H1 (cell line): ENCODE measurements around the gene H6PD. TPM values are rescaled to one million over a fixed set of nuclear protein-coding genes. Genes with fewer than 3 reads are reported as not detected.

Experiments
- CTCF ChIA-PET: fragments of 300-600 bp; sonication (Branson Sonifier 250); formaldehyde crosslinking; loops from one replicate; lab custom pipeline; 2021; ENCODE audit not compliant: partially characterized antibody; lab: Charles Lee
- POLR2A ChIA-PET: fragments of 300-600 bp; sonication (Branson Sonifier 250); formaldehyde crosslinking; loops from one replicate; lab custom pipeline; 2021; ENCODE audit warnings: inconsistent platforms; ENCODE audit not compliant: partially characterized antibody; lab: Charles Lee
- DNase-seq, 2 experiments: peaks; one replicate each; pipeline versions ENCODE4 v3.0.0 to v3.0.0-alpha.2; 2010 to 2022; ENCODE audit warnings: low spot score in 2 of 2, low read depth in 1 of 2, mixed read lengths in 1 of 2
- FAIRE-seq: peaks from 2 replicates; lab custom pipeline; 2011; peaks lifted over from hg19 to GRCh38; lab: Jason Lieb, UNC
- H2AFZ ChIP-seq: 2 replicates; pipeline ENCODE4 v1.8.1; 2012; ENCODE audit warnings: low read length, inconsistent platforms
- H2AK5ac ChIP-seq: 2 replicates; pipeline ENCODE4 v1.6.1; 2013; ENCODE audit warnings: low read depth, low read length
- H2BK120ac ChIP-seq: replicated peaks from 2 replicates; pipeline ENCODE3; 2013; ENCODE audit warnings: low read depth, low read length, inconsistent platforms
- H2BK12ac ChIP-seq: 2 replicates; pipeline ENCODE4 v1.6.1; 2013; ENCODE audit warnings: low read depth, low read length
- H2BK15ac ChIP-seq: 2 replicates; pipeline ENCODE4 v1.6.1; 2013; ENCODE audit warnings: low read length
- H2BK20ac ChIP-seq: 2 replicates; pipeline ENCODE4 v1.6.1; 2013; ENCODE audit warnings: low read length
- H2BK5ac ChIP-seq: 2 replicates; pipeline ENCODE4 v1.6.1; 2013; ENCODE audit warnings: low read depth, low read length
- H3K14ac ChIP-seq: 2 replicates; pipeline ENCODE4 v1.6.1; 2013; ENCODE audit warnings: inconsistent platforms; ENCODE audit not compliant: insufficient read length
- H3K18ac ChIP-seq: 2 replicates; pipeline ENCODE4 v1.6.1; 2013; ENCODE audit warnings: low read length; ENCODE audit errors: extremely low read depth
- H3K23ac ChIP-seq: 2 replicates; pipeline ENCODE4 v1.6.1; 2013; ENCODE audit warnings: inconsistent platforms; ENCODE audit not compliant: insufficient read length
- H3K23me2 ChIP-seq: 2 replicates; pipeline ENCODE4 v1.6.1; 2013; ENCODE audit warnings: low read depth, low read length
- H3K27ac ChIP-seq: 2 replicates; pipeline ENCODE4 v1.6.1; 2011; ENCODE audit warnings: low read depth, low read length, inconsistent platforms
- H3K27me3 ChIP-seq, 4 experiments: replicated peaks in 1 of 4; 1 replicate in 1 of 4; 2 replicates in 3 of 4; pipeline versions ENCODE4 v1.6.1 to v1.8.1; 2011 to 2013; ENCODE audit warnings: low read length in 3 of 4, mild to moderate bottlenecking in 3 of 4, inconsistent platforms in 2 of 4, mixed read lengths in 2 of 4, moderate library complexity in 1 of 4; ENCODE audit not compliant: control insufficient read depth in 3 of 4, insufficient read depth in 3 of 4; ENCODE audit errors: extremely low read depth in 1 of 4
- H3K36me3 ChIP-seq, 4 experiments: 2 replicates each; pipeline versions ENCODE4 v1.6.1 to v1.8.1; 2011 to 2013; ENCODE audit warnings: mild to moderate bottlenecking in 4 of 4, low read length in 3 of 4, moderate library complexity in 2 of 4, control low read depth in 1 of 4, inconsistent platforms in 1 of 4; ENCODE audit not compliant: insufficient read depth in 4 of 4, control insufficient read depth in 2 of 4
- H3K4ac ChIP-seq: replicated peaks from 2 replicates; pipeline ENCODE3; 2013; ENCODE audit warnings: low read length, low read depth, mixed read lengths, inconsistent platforms; ENCODE audit not compliant: insufficient read length
- H3K4me1 ChIP-seq, 4 experiments: replicated peaks in 1 of 4; 1 replicate in 1 of 4; 2 replicates in 3 of 4; pipeline versions ENCODE4 v1.6.1 to v1.8.1; 2011 to 2013; ENCODE audit warnings: low read length in 3 of 4, inconsistent platforms in 2 of 4, mixed read lengths in 1 of 4; ENCODE audit not compliant: insufficient read depth in 4 of 4, control insufficient read depth in 3 of 4
- H3K4me2 ChIP-seq, 2 experiments: 2 replicates each; pipeline versions ENCODE4 v1.6.1 to v1.8.1; 2011 to 2013; ENCODE audit warnings: low read depth in 2 of 2, low read length in 2 of 2, control low read depth in 1 of 2, inconsistent platforms in 1 of 2, mild to moderate bottlenecking in 1 of 2; ENCODE audit not compliant: insufficient read depth in 1 of 2
- H3K4me3 ChIP-seq, 4 experiments: fragments of 200-600, 300-600 bp in 1 of 4; sonication (generic), shearing (Covaris generic), sonication (Bioruptor Twin) in 1 of 4; 2 replicates each; pipeline versions ENCODE4 v1.5.1 to v1.8.1; 2011 to 2016; ENCODE audit warnings: low read length in 4 of 4, low read depth in 3 of 4, control low read depth in 2 of 4, inconsistent platforms in 2 of 4, mild to moderate bottlenecking in 2 of 4, mixed read lengths in 1 of 4, moderate library complexity in 1 of 4; ENCODE audit not compliant: insufficient read depth in 2 of 4; ENCODE audit errors: extremely low read depth in 1 of 4
- H3K56ac ChIP-seq: replicated peaks from 2 replicates; pipeline ENCODE3; 2013; ENCODE audit warnings: low read depth, mild to moderate bottlenecking, mixed read lengths, low read length, inconsistent platforms; ENCODE audit not compliant: insufficient read length
- H3K79me1 ChIP-seq: 2 replicates; pipeline ENCODE4 v1.6.1; 2013; ENCODE audit warnings: low read depth, low read length, control low read depth
- H3K79me2 ChIP-seq, 2 experiments: 2 replicates each; pipeline versions ENCODE4 v1.6.1 to v1.8.1; 2012 to 2013; ENCODE audit warnings: low read length in 2 of 2, mild to moderate bottlenecking in 2 of 2, inconsistent platforms in 1 of 2; ENCODE audit not compliant: insufficient read depth in 2 of 2, control insufficient read depth in 1 of 2
- H3K9ac ChIP-seq, 4 experiments: replicated peaks in 1 of 4; 1 replicate in 1 of 4; 2 replicates in 3 of 4; pipeline versions ENCODE4 v1.6.1 to v1.8.1; 2011 to 2013; ENCODE audit warnings: low read depth in 3 of 4, low read length in 3 of 4, control low read depth in 2 of 4, mild to moderate bottlenecking in 2 of 4, moderate library complexity in 2 of 4, inconsistent platforms in 1 of 4; ENCODE audit errors: extremely low read depth in 1 of 4
- H3K9me3 ChIP-seq, 2 experiments: 2 replicates each; pipeline versions ENCODE4 v1.6.1 to v1.8.1; 2012 to 2013; ENCODE audit warnings: mild to moderate bottlenecking in 2 of 2, moderate library complexity in 2 of 2, control low read depth in 1 of 2, inconsistent platforms in 1 of 2, low read depth in 1 of 2, low read length in 1 of 2, mixed read lengths in 1 of 2; ENCODE audit not compliant: insufficient read depth in 2 of 2
- H4K20me1 ChIP-seq, 2 experiments: replicated peaks in 1 of 2; 2 replicates each; pipeline versions ENCODE3 to v1.8.1; 2011 to 2013; ENCODE audit warnings: inconsistent platforms in 2 of 2, low read length in 2 of 2, mild to moderate bottlenecking in 1 of 2; ENCODE audit not compliant: insufficient read depth in 2 of 2, control insufficient read depth in 1 of 2
- H4K5ac ChIP-seq: 2 replicates; pipeline ENCODE4 v1.6.1; 2013; ENCODE audit warnings: low read length, low read depth, mixed read lengths, inconsistent platforms; ENCODE audit not compliant: insufficient read length
- H4K8ac ChIP-seq: 2 replicates; pipeline ENCODE4 v1.8.0; 2013; ENCODE audit warnings: mild to moderate bottlenecking, moderate library complexity, low read length, inconsistent platforms; ENCODE audit not compliant: insufficient read depth; ENCODE audit errors: extremely low read depth
- H4K91ac ChIP-seq: replicated peaks from 2 replicates; pipeline ENCODE3; 2013; ENCODE audit warnings: low read length, mixed read lengths, inconsistent platforms; ENCODE audit not compliant: insufficient read length
- GTF2F1 ChIP-seq: IDR thresholded peaks from 2 replicates; pipeline ENCODE4 v1.6.1; 2012; ENCODE audit warnings: low read depth, low read length, improper control_type of control experiment, borderline replicate concordance
- KDM1A ChIP-seq: fragments of 200-600, 300-600 bp; sonication (generic); IDR thresholded peaks from 2 replicates; pipeline ENCODE4 v1.7.1; 2016; ENCODE audit warnings: mild to moderate bottlenecking, low read length, borderline replicate concordance
- WGBS, 2 experiments: shearing (Covaris generic) in 1 of 2; methylation state at CpG; one replicate each; pipeline versions ENCODE4 v1.1.6 to v1.1.7; 2013 to 2015; ENCODE audit warnings: low lambda C conversion rate in 2 of 2, mixed read lengths in 2 of 2, inconsistent platforms in 1 of 2, low coverage in 1 of 2, missing lambda C conversion rate in 1 of 2; ENCODE audit not compliant: insufficient replicate concordance in 2 of 2, insufficient coverage in 1 of 2, insufficient read length in 1 of 2; ENCODE audit errors: extremely low coverage in 1 of 2, missing lambda C conversion rate in 1 of 2; 5-methylcytosine and 5-hydroxymethylcytosine counted together
- polyA plus RNA-seq, 7 experiments: library from polyadenylated mRNA; depleted of rRNA in 3 of 7; stranded (reverse) in 5 of 7; unstranded in 2 of 7; fragments of >200 nt in 5 of 7; fragments of 200-250 nt in 2 of 7; gene quantifications; 1 replicate in 5 of 7; 2 replicates in 1 of 7; 4 replicates in 1 of 7; pipeline versions ENCODE4 v1.2.1 to v1.2.3, GENCODE V29; 2011 to 2013; ENCODE audit warnings: missing spikeins in 2 of 7, mixed read lengths in 2 of 7
- total RNA-seq: library from RNA; stranded (reverse); fragmentation: NEBNext Ultra II Directional; extraction: Animal tissue kit (Norgen Biotek cat#: 25700); gene quantifications from 2 replicates; pipeline ENCODE4 v1.2.1, GENCODE V29; 2021

H6PD gene
- total and polyA plus RNA-seq, 2 of the 8 experiments (the other 6 are each of a cell fraction or from before 2014, with no cell fraction given) = 3.6 to 3.8 TPM

DNA sequence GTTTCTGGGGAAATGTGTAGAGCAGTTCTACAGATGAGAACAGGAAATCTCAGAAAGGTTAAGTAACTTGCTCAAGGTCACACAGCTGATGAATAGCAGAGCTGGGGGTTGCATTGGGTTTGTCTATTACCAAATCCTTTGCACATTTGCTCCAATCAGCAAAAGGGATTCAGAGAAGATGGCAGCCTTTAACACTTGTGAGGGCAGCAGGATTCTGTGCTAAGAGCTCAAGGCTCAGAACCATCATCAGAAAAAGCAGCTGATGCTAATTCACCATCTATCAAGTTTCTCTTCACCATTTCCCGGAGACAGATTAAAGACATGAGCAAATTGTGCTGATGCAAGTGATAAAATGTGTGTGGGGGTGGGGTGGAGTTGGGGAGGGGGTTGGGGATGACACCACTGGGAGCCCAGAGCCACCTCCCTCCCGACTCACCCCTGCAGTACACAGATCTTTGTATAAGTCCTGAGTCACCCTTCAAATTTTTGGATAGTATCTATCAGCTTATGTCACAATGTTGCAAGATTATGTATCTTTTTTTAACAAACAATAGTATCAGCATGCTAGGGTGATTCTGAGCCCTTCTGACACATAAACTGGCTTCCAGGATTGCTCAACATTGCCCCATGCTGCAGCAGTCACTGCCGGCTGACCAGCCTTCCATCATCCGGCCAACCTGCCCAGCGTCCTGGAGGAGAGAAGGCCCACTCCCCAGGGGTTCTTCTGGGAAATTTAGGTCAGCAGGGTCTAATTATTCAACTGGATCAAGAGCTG is 55.3 kb downstream of the H6PD start:
- no peak for FAIRE-seq
- WGBS, 2 experiments = 77% methylated on average over 5 of the region's 5 CpGs; no CpG with 5 or more reads in 1 of the 2 experiments
- H2BK12ac ChIP-seq = no peak overlapping the region
- no peak for DNase-seq
- no peak overlapping the region for H2BK5ac ChIP-seq
- no peak overlapping the region for H2AK5ac ChIP-seq
- TF ChIP-seq KDM1A = 0 out of 2 replicates have a peak, but pooled peaks have one; percentile 13
- no peak for TF ChIP-seq GTF2F1
- no peaks in the 10 kb centered on the region for H3K36me3 ChIP-seq
- H2BK15ac ChIP-seq = no peak overlapping the region
- no peak overlapping the region for H2AFZ ChIP-seq
- CTCF ChIA-PET = interaction anchor here (0.6 to 6.2 kb wide), 60 partner anchors 10 to 1772 kb away, joined by 3 to 98 read pairs (median 4); no protein-coding TSS in a partner anchor
- H3K9me3 ChIP-seq = peaks cover 6 to 7% of the 10 kb centered on the region in 2 experiments
- no peak overlapping the region for H4K5ac ChIP-seq
- H4K91ac ChIP-seq = no peak overlapping the region
- peaks cover 0 to 10% (median 4%) of the 10 kb centered on the region in 4 experiments; a peak in 4 of 7 replicates for H3K4me1 ChIP-seq
- no peak overlapping the region; a peak in 1 of 7 replicates for H3K9ac ChIP-seq
- peaks cover 3% of the 10 kb centered on the region; the same call in 1 of the 2 replicates for H3K79me1 ChIP-seq
- peaks cover 0 to 21% (median 16%) of the 10 kb centered on the region in 4 experiments; a peak in 6 of 7 replicates for H3K27me3 ChIP-seq
- no peaks in the 10 kb centered on the region; a peak in 2 of 4 replicates for H3K79me2 ChIP-seq
- no peak overlapping the region for H3K4ac ChIP-seq
- H3K23me2 ChIP-seq = peaks cover 11% of the 10 kb centered on the region
- H3K27ac ChIP-seq = no peak overlapping the region
- peaks cover 0 to 11% of the 10 kb centered on the region in 2 experiments for H4K20me1 ChIP-seq
- H3K23ac ChIP-seq = no peak overlapping the region
- H2BK120ac ChIP-seq = no peak overlapping the region
- H3K56ac ChIP-seq = no peak overlapping the region
- no peak overlapping the region for H3K14ac ChIP-seq
- POLR2A ChIA-PET = interaction anchor here (0.9 kb wide), 1 partner anchor 281 kb away, joined by 3 read pairs; no protein-coding TSS in a partner anchor
- no peak overlapping the region for H3K4me2 ChIP-seq
- H3K4me3 ChIP-seq = no peak overlapping the region
- no peak overlapping the region for H4K8ac ChIP-seq
- no peak overlapping the region for H2BK20ac ChIP-seq
- no peak overlapping the region for H3K18ac ChIP-seq
